GM18873 (cell line): ENCODE measurements around the gene SAMM50.

Experiments
- ATAC-seq: cut with Tn5 transposase; IDR thresholded peaks from one replicate; pipeline ENCODE4 v1.9.1; 2021; ENCODE audit warnings: mild to moderate bottlenecking, moderate library complexity, moderate number of reproducible peaks; ENCODE audit not compliant: unreplicated experiment, low FRiP score

SAMM50 gene

GRCh38 chr22:43976861-43977795, 21.9 kb downstream of the SAMM50 start:
- ATAC-seq: no peak

GRCh38 chr22:43978558-43978957, 23.3 kb downstream of the SAMM50 start:
- no peak for ATAC-seq

- no peak for ATAC-seq
Measured at GRCh38 chr22:43980579-43980978, 25.3 kb downstream of the SAMM50 start.

GRCh38 chr22:43980996-43981395, 25.8 kb downstream of the SAMM50 start:
- no peak for ATAC-seq

- ATAC-seq: no peak
Measured at GRCh38 chr22:43983808-43984207, 28.6 kb downstream of the SAMM50 start.

GRCh38 chr22:43985532-43985931, 30.3 kb downstream of the SAMM50 start:
- no peak for ATAC-seq

- no peak for ATAC-seq
Measured at GRCh38 chr22:43988116-43988820, 33.0 kb downstream of the SAMM50 start.

GRCh38 chr22:43988960-43989359, 33.7 kb downstream of the SAMM50 start:
- no peak for ATAC-seq

GRCh38 chr22:43990044-43990443, 34.8 kb downstream of the SAMM50 start:
- no peak for ATAC-seq

GRCh38 chr22:43991316-43992020, 36.2 kb downstream of the SAMM50 start:
- ATAC-seq: no peak

GRCh38 chr22:43992331-43992821, 37.1 kb downstream of the SAMM50 start:
- ATAC-seq: no peak

GRCh38 chr22:43993072-43993760, 38.0 kb downstream of the SAMM50 start:
- ATAC-seq: no peak

- no peak for ATAC-seq
Measured at GRCh38 chr22:43994006-43994405, 38.8 kb downstream of the SAMM50 start.

- ATAC-seq: no peak
Measured at GRCh38 chr22:43994416-43994815, 39.2 kb downstream of the SAMM50 start.

- ATAC-seq: no peak
Measured at GRCh38 chr22:43995057-43995685, 39.9 kb downstream of the SAMM50 start.

GRCh38 chr22:43995798-43996169, 40.5 kb downstream of the SAMM50 start:
- no peak for ATAC-seq

- no peak for ATAC-seq
Measured at GRCh38 chr22:43996170-43996980, 41.1 kb downstream of the SAMM50 start.

GRCh38 chr22:43996981-43997265, 41.7 kb downstream of the SAMM50 start:
- no peak for ATAC-seq

- no peak for ATAC-seq
Measured at GRCh38 chr22:43998679-43999264, 43.5 kb downstream of the SAMM50 start.
